Jurkat, Clone E6-1 (cell line): Measurements from ENCODE around the gene NUDT12. TPM values are rescaled to one million over a fixed set of nuclear protein-coding genes. Genes with fewer than 3 reads are reported as not detected.

Experiments
- DNase-seq: peaks from one replicate; pipeline ENCODE4 v3.0.0-alpha.2; 2011; ENCODE audit warnings: low read depth, low spot score
- H3K4me3 ChIP-seq: 2 replicates; pipeline ENCODE4 v1.5.1; 2011; ENCODE audit warnings: mild to moderate bottlenecking, low read length, control low read depth, moderate library complexity
- polyA plus RNA-seq: library from polyadenylated mRNA; unstranded; fragments of >200 nt; gene quantifications from one replicate; pipeline ENCODE4 v1.2.1, GENCODE V29; 2012; ENCODE audit warnings: missing spikeins; ENCODE audit not compliant: insufficient read length, insufficient read depth

NUDT12 gene
- not detected for polyA plus RNA-seq

- no peak within 1 kb of the TSS for H3K4me3 ChIP-seq
- no peak for DNase-seq
Observed at GRCh38 chr5:103562453-103563157, at the start of gene NUDT12. Gene NUDT12, minus strand, starts transcription at chr5:103562789. Its CDS starts 2,541 bp downstream, at chr5:103560248.

DNA sequence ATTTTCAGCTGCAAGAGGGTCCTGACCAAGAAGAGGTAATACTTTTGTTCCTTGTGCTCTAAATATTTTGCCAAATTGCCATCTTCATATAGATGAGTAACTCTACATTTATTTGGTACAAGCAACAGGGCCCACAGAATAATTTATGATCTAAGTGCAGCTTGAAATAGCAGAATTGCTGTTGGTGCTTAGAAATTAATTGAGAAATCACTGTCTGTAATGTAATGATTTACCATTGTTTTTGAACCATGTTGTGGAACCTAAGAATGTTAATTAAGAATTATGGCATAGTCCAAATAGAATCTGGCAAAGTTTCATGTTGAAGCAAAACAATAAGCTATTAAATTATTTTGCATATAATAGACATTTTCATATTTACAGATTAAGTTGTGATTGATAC lies 44.8 kb upstream of the NUDT12 start:
- no peak for DNase-seq
- no peak overlapping the region for H3K4me3 ChIP-seq

DNA sequence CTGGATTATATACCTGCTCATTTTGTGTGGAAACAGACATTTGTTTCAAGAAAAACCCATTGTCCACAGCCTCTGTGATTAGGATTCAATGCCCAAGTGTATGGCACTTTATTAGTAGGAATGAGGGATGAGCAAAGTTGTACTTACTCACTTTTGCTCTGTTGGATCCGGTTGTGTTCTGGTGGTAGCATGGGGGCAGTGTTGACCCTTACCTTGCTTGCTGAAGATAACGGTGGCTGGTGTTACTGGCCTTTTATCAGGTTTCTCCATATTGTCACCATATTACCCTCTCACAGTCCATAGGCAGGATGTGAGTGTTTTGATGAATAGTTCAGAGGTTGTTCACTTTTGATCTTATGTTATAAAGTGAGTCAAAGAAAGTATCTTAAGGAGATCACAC lies 42.7 kb upstream of the NUDT12 start:
- DNase-seq = no peak
- H3K4me3 ChIP-seq = no peak overlapping the region

DNA sequence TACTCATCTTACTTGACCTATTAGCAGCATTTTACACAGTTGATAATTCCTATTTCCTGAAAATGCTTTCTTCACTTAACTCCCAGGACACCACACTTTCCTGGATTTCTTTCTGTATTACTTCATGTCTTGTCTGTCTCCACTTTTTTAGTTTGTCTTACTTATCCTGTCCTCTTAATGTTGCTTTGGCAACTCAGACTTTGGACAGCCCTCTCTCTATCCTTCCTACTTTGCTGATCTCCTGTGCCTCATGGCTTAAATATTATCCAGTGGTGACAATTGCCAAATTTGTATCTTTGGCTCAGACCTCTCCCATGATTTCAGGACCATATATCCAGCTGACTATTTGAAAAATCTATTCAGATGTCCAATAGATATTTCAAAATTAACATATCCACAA lies 39.8 kb upstream of the NUDT12 start:
- no peak for DNase-seq
- no peak overlapping the region for H3K4me3 ChIP-seq

GRCh38 chr5:103601314-103601713 lies 38.7 kb upstream of the NUDT12 start:
- no peak for DNase-seq
- no peak overlapping the region for H3K4me3 ChIP-seq

DNA sequence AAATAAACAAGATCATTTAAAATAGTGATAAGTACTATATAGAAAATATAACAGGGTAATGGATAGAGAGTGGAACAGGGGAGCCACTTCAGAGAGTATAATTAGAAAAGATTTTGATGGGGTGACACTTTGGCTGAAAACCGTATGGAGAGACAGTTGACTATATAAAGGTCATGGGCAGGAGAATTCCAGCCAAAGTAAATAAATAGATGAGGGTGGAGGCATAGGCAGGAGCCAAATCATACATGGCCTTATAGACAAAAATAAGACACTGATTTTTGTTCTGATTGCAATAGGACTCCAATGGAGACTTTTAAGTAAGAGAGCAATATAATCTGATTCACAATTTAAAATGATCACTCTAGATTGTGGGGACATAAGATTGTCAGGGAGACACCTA lies 37.5 kb upstream of the NUDT12 start:
- DNase-seq = no peak
- H3K4me3 ChIP-seq = no peak overlapping the region

GRCh38 chr5:103598997-103599566 lies 36.5 kb upstream of the NUDT12 start:
- no peak overlapping the region for H3K4me3 ChIP-seq
- DNase-seq = no peak

GRCh38 chr5:103590221-103590620 lies 27.6 kb upstream of the NUDT12 start:
- DNase-seq = no peak
- no peak overlapping the region for H3K4me3 ChIP-seq

DNA sequence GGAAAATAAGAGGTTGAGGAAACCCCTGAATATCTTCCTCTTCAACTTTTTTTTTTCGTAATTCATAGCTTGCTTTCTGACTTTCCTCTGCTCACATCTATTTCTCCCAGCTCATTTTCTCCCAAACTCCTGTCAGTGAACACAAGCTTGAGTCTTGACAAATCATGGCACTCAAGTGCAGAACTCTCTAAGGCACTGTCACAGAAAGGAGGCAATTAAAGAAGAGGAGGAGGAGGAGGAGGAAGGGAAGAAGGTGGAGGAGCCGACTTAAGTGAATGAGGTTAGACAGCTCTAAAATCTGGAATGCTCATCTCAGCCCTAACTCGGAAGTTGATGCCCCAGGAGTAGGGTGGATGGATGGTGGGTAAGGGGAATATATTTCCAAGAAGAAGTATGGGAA lies 27.2 kb upstream of the NUDT12 start:
- DNase-seq = no peak
- no peak overlapping the region for H3K4me3 ChIP-seq

- DNase-seq = no peak
Observed at GRCh38 chr5:103589357-103589756, 26.8 kb upstream of the NUDT12 start.

GRCh38 chr5:103587185-103587748 lies 24.7 kb upstream of the NUDT12 start:
- H3K4me3 ChIP-seq = no peak overlapping the region
- no peak for DNase-seq

More at GRCh38 chr5:103589357-103589756, 26.8 kb upstream of the NUDT12 start:
- H3K4me3 ChIP-seq = no peak overlapping the region

- no peak overlapping the region for H3K4me3 ChIP-seq
- DNase-seq = peak; percentile 30
Observed at GRCh38 chr5:103582364-103582763, 19.8 kb upstream of the NUDT12 start.

- no peak for DNase-seq
- no peak overlapping the region for H3K4me3 ChIP-seq
Observed at GRCh38 chr5:103573411-103573810, 10.8 kb upstream of the NUDT12 start.

- no peak for DNase-seq
- H3K4me3 ChIP-seq = no peak overlapping the region
Observed at GRCh38 chr5:103572454-103572853, 9.9 kb upstream of the NUDT12 start.

GRCh38 chr5:103571730-103572129 lies 9.1 kb upstream of the NUDT12 start:
- DNase-seq = no peak

GRCh38 chr5:103569313-103570060 lies 6.9 kb upstream of the NUDT12 start:
- no peak for DNase-seq
- no peak overlapping the region for H3K4me3 ChIP-seq

More at GRCh38 chr5:103571730-103572129, 9.1 kb upstream of the NUDT12 start:
- no peak overlapping the region for H3K4me3 ChIP-seq

- no peak for DNase-seq
- H3K4me3 ChIP-seq = no peak overlapping the region
Observed at GRCh38 chr5:103565719-103566118, 3.1 kb upstream of the NUDT12 start.

- H3K4me3 ChIP-seq = no peak overlapping the region
- no peak for DNase-seq
Observed at GRCh38 chr5:103561685-103562452, 720 bp downstream of the NUDT12 start.

DNA sequence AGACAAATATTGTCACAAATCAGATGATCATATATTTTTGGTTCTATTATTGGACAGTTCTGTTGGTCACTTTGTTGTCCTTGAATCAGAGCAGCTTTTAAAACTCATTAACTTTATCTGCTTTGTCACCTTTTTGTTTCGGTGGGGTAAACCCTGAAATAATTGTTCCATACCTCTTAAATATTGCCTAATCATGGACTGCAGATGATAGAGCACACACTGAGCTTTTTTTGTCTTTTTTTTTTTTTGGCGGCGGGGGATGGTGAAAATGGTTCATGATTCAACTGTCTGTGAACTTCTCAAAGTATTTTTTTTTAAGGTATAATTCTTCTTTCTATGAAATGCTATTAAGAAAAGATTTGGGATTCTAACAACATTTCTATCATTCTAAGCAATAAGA lies 1.8 kb downstream of the NUDT12 start:
- DNase-seq = no peak
- H3K4me3 ChIP-seq = no peak overlapping the region
